Activated CD4-positive, CD25-positive, alpha-beta regulatory T cell (primary cell): Measurements from ENCODE around the gene WFDC2.

Source experiments
- DNase-seq, 4 experiments: peaks; one replicate each; lab custom pipeline; 2025; lab: John Stamatoyannopoulos, UW

Gene WFDC2

GRCh38 chr20:45469336-45470261, at the start of gene WFDC2:
Gene WFDC2, plus strand, starts transcription at chr20:45469753. Its CDS starts 29 bp downstream, at chr20:45469782.
- no peak for DNase-seq

GRCh38 chr20:45420125-45420524, 49.4 kb upstream of the WFDC2 start:
- DNase-seq = no peak

GRCh38 chr20:45423700-45424099, 45.9 kb upstream of the WFDC2 start:
- no peak for DNase-seq

- no peak for DNase-seq
Observed at GRCh38 chr20:45425561-45425960, 44.0 kb upstream of the WFDC2 start.

GRCh38 chr20:45426320-45427016, 43.1 kb upstream of the WFDC2 start:
- no peak for DNase-seq

- no peak for DNase-seq
Observed at GRCh38 chr20:45427236-45428149, 42.1 kb upstream of the WFDC2 start.

- no peak for DNase-seq
Observed at GRCh38 chr20:45429618-45430017, 39.9 kb upstream of the WFDC2 start.

- DNase-seq = no peak
Observed at GRCh38 chr20:45432294-45432693, 37.3 kb upstream of the WFDC2 start.

GRCh38 chr20:45433316-45433715, 36.2 kb upstream of the WFDC2 start:
- no peak for DNase-seq

GRCh38 chr20:45433976-45434375, 35.6 kb upstream of the WFDC2 start:
- DNase-seq = no peak

GRCh38 chr20:45436732-45437485, 32.6 kb upstream of the WFDC2 start:
- DNase-seq = peak; percentile 68 to 82 (median 76)

GRCh38 chr20:45440424-45440823, 29.1 kb upstream of the WFDC2 start:
- no peak for DNase-seq

- no peak for DNase-seq
Observed at GRCh38 chr20:45440891-45441685, 28.5 kb upstream of the WFDC2 start.

GRCh38 chr20:45441746-45442145, 27.8 kb upstream of the WFDC2 start:
- no peak for DNase-seq

- no peak for DNase-seq
Observed at GRCh38 chr20:45444050-45444449, 25.5 kb upstream of the WFDC2 start.

GRCh38 chr20:45445805-45446562, 23.6 kb upstream of the WFDC2 start:
- DNase-seq = no peak

- DNase-seq = no peak
Observed at GRCh38 chr20:45448270-45448669, 21.3 kb upstream of the WFDC2 start.

- no peak for DNase-seq
Observed at GRCh38 chr20:45449528-45449927, 20.0 kb upstream of the WFDC2 start.

- DNase-seq = no peak
Observed at GRCh38 chr20:45450097-45450818, 19.3 kb upstream of the WFDC2 start.
